GM12873 (cell line): ENCODE results near the gene C3orf70.

Experiments
- CTCF ChIP-seq: IDR thresholded peaks from 2 replicates; pipeline ENCODE4 v1.5.1; 2012; ENCODE audit warnings: low read depth, mild to moderate bottlenecking, moderate library complexity, low read length, control low read depth; ENCODE audit not compliant: insufficient read depth; ENCODE audit errors: missing control alignments

Gene C3orf70

GRCh38 chr3:185062191-185062590 is 90.7 kb downstream of the C3orf70 start:
- TF ChIP-seq CTCF, result no peak

- no peak for TF ChIP-seq CTCF
These were observed 92.2 kb downstream of the C3orf70 start for GRCh38 chr3:185060655-185061054.

- TF ChIP-seq CTCF, result no peak
These were observed 93.1 kb downstream of the C3orf70 start for GRCh38 chr3:185059766-185060165.

- no peak for TF ChIP-seq CTCF
These were observed 94.1 kb downstream of the C3orf70 start for GRCh38 chr3:185058796-185059195.

- TF ChIP-seq CTCF, result no peak
These were observed 95.0 kb downstream of the C3orf70 start for GRCh38 chr3:185057829-185058228.

GRCh38 chr3:185056908-185057307 is 96.0 kb downstream of the C3orf70 start:
- TF ChIP-seq CTCF, result no peak

- TF ChIP-seq CTCF, result no peak
These were observed 100.2 kb downstream of the C3orf70 start for GRCh38 chr3:185052631-185053030.
